Fibroblast of lung (primary cell): ENCODE data around the gene MYO7A. TPM values are rescaled to one million over a fixed set of nuclear protein-coding genes. Genes with fewer than 3 reads are reported as not detected.

Experiments
- DNase-seq, 2 donors: peaks; one replicate each; pipeline versions ENCODE4 v3.0.0 to v3.0.0-alpha.2; 2010; ENCODE audit warnings: low read depth in 2 of 2
- H2AFZ ChIP-seq: 2 replicates; pipeline ENCODE4 v1.5.1; 2012; ENCODE audit warnings: low read length, control low read depth, inconsistent platforms
- H3K27ac ChIP-seq: 2 replicates; pipeline ENCODE4 v1.5.1; 2011; ENCODE audit warnings: low read length, control low read depth; ENCODE audit not compliant: insufficient read depth
- H3K27me3 ChIP-seq: 2 replicates; pipeline ENCODE4 v1.5.1; 2011; ENCODE audit warnings: mild to moderate bottlenecking, low read length; ENCODE audit not compliant: control insufficient read depth, insufficient read depth
- H3K36me3 ChIP-seq: 2 replicates; pipeline ENCODE4 v1.5.1; 2011; ENCODE audit warnings: low read length; ENCODE audit not compliant: control insufficient read depth, insufficient read depth
- H3K4me1 ChIP-seq: 2 replicates; pipeline ENCODE4 v1.5.1; 2011; ENCODE audit warnings: low read length; ENCODE audit not compliant: control insufficient read depth, insufficient read depth; ENCODE audit errors: extremely low read depth
- H3K4me2 ChIP-seq: 2 replicates; pipeline ENCODE4 v1.5.1; 2011; ENCODE audit warnings: low read length, control low read depth; ENCODE audit not compliant: insufficient read depth; ENCODE audit errors: extremely low read depth
- H3K4me3 ChIP-seq, 4 experiments: fragments of 200-600 bp in 1 of 4; sonication (generic) in 1 of 4; replicated peaks in 1 of 4; 2 replicates each; pipeline ENCODE4 v1.5.1; 2011 to 2016; ENCODE audit warnings: low read length in 4 of 4, low read depth in 3 of 4, mild to moderate bottlenecking in 3 of 4, control low read depth in 2 of 4, inconsistent platforms in 1 of 4, mixed read lengths in 1 of 4; ENCODE audit not compliant: insufficient read depth in 1 of 4; ENCODE audit errors: control extremely low read depth in 1 of 4
- H3K79me2 ChIP-seq: 2 replicates; pipeline ENCODE4 v1.5.1; 2012; ENCODE audit warnings: mild to moderate bottlenecking, low read length, inconsistent platforms; ENCODE audit not compliant: control insufficient read depth, insufficient read depth
- H3K9ac ChIP-seq: 2 replicates; pipeline ENCODE4 v1.5.1; 2011; ENCODE audit warnings: mild to moderate bottlenecking, low read length, control low read depth; ENCODE audit not compliant: insufficient read depth
- H3K9me3 ChIP-seq: 2 replicates; pipeline ENCODE4 v1.5.1; 2012; ENCODE audit warnings: low read depth, low read length; ENCODE audit not compliant: control insufficient read depth, insufficient read depth
- H4K20me1 ChIP-seq: 2 replicates; pipeline ENCODE4 v1.5.1; 2011; ENCODE audit warnings: low read length; ENCODE audit not compliant: control insufficient read depth, insufficient read depth; ENCODE audit errors: extremely low read depth
- EZH2 ChIP-seq: IDR thresholded peaks from 2 replicates; pipeline ENCODE4 v1.5.1; 2012; ENCODE audit warnings: low read length, control low read depth, mild to moderate bottlenecking; ENCODE audit errors: missing control alignments
- polyA plus RNA-seq, 2 donors: library from polyadenylated mRNA; depleted of rRNA in 1 of 2; stranded (reverse) in 1 of 2; unstranded in 1 of 2; fragments of >200 nt; gene quantifications; 2 replicates each; pipeline ENCODE4 v1.2.1, GENCODE V29; 2011 to 2012; ENCODE audit warnings: missing spikeins in 1 of 2
- total RNA-seq: library from RNA; depleted of rRNA; stranded (reverse); fragments of >200 nt; gene quantifications from 2 replicates; pipeline ENCODE4 v1.2.1, GENCODE V29; 2014
- TF ChIP-seq, protein P1 (sequence below), 2 donors: IDR thresholded peaks in 1 of 2; conservative IDR thresholded peaks in 1 of 2; 1 replicate in 1 of 2; 2 replicates in 1 of 2; pipeline ENCODE4 v1.5.1; 2011 to 2012; ENCODE audit warnings: low read length in 2 of 2, control low read depth in 1 of 2, inconsistent platforms in 1 of 2, low read depth in 1 of 2, mild to moderate bottlenecking in 1 of 2

Gene MYO7A
- total and polyA plus RNA-seq, 2 donors (not counting 1 experiment from before 2014, with no cell fraction given): 0.01 to 0.33 TPM

DNA sequence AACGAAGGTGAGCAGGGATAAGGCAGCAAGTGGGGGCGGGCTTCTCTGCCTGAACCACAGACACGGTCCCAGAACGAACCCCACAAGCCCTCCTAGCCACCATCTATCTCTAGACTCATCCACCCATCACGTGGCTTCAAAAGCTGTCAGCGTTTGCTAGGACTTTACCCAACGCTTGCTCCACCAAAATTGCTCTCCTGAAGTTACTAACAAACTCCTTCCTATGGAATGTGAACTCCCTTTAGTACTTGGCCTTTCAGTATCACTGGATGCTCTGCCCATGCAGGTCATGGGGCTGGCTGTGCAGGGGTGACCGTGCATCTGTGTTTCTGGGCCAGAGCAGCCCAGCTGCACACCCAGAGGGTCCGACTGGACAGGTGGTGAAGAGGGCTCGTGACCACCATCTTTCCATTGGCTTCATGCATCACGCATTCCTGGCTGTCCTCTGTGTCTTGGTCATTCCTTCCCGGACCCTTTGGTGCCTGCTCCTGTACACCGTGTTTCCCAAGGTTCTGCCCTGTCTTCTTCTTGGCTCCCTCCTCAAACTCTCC, 85.1 kb downstream of the MYO7A start:
- DNase-seq: no peak

DNA sequence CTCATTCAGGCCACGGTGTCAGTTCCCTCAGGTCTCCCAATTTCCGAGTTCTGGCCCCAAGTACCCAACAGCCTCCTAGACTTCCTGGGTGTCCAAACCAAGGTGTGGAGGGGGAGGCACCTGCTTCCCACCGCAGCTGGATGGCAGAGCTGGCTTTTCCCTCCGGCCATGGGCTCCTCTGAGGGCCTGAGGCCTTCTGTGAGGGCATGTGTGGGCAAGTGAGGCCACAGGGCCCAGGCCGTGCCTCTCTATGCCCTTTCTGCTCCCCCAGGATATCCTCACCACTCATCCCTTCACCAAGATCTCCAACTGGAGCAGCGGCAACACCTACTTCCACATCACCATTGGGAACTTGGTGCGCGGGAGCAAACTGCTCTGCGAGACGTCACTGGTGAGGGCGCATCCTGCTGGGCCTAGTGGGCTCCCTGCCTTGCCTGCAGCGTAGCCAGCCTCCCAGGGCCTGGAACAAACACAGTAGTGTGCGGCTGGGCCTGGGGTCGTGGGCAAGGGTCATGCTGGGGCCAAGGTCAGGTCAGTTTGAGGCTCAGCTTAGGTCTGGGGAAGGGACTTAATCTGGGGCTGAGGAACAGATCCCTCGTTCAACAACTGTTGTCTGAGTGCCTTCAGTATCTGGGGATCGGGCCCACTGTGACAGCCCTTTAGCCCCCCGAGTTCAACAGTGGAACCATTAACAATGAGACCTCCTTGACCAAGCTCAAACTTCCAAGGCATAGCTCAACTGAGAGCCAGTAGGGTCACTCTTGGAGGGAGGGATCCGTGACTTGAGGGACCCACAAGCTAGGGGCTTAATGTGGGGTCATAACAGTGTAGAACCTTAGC, 85.8 kb downstream of the MYO7A start:
- no peaks in the 10 kb centered on the region for H3K9me3 ChIP-seq

More for the DNA sequence above, 85.1 kb downstream of the MYO7A start:
- no peak overlapping the region for H3K9ac ChIP-seq
- no peak overlapping the region for H3K4me2 ChIP-seq
- no peaks in the 10 kb centered on the region for H4K20me1 ChIP-seq
- H3K9me3 ChIP-seq: no peaks in the 10 kb centered on the region
- peaks cover 11% of the 10 kb centered on the region for H3K27me3 ChIP-seq
- H3K36me3 ChIP-seq: no peaks in the 10 kb centered on the region
- H2AFZ ChIP-seq: no peak overlapping the region
- no peak overlapping the region for H3K4me3 ChIP-seq
- no peaks in the 10 kb centered on the region for H3K79me2 ChIP-seq
- no peak overlapping the region for H3K27ac ChIP-seq
- H3K4me1 ChIP-seq: no peaks in the 10 kb centered on the region
- TF ChIP-seq, protein P1, sequence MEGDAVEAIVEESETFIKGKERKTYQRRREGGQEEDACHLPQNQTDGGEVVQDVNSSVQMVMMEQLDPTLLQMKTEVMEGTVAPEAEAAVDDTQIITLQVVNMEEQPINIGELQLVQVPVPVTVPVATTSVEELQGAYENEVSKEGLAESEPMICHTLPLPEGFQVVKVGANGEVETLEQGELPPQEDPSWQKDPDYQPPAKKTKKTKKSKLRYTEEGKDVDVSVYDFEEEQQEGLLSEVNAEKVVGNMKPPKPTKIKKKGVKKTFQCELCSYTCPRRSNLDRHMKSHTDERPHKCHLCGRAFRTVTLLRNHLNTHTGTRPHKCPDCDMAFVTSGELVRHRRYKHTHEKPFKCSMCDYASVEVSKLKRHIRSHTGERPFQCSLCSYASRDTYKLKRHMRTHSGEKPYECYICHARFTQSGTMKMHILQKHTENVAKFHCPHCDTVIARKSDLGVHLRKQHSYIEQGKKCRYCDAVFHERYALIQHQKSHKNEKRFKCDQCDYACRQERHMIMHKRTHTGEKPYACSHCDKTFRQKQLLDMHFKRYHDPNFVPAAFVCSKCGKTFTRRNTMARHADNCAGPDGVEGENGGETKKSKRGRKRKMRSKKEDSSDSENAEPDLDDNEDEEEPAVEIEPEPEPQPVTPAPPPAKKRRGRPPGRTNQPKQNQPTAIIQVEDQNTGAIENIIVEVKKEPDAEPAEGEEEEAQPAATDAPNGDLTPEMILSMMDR (conservative IDR thresholded peaks at IDR 0.05 in 1 of 2, IDR thresholded peaks at IDR 0.05 in 1 of 2; ENCODE audit: low read depth in 1 of 2, low read length in 2 of 2): no peak
- no peak for TF ChIP-seq EZH2

DNA sequence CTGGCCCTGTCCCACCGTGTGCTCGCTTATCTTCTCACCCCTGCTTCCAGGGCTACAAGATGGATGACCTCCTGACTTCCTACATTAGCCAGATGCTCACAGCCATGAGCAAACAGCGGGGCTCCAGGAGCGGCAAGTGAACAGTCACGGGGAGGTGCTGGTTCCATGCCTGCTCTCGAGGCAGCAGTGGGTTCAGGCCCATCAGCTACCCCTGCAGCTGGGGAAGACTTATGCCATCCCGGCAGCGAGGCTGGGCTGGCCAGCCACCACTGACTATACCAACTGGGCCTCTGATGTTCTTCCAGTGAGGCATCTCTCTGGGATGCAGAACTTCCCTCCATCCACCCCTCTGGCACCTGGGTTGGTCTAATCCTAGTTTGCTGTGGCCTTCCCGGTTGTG, 86.5 kb downstream of the MYO7A start:
- Histone ChIP-seq H3K36me3 (no peaks in the 10 kb centered on the region), H3K27ac (no peak overlapping the region), H3K4me2 (no peak overlapping the region), H3K27me3 (peaks cover 11% of the 10 kb centered on the region), H2AFZ (no peak overlapping the region), H3K79me2 (no peaks in the 10 kb centered on the region), H3K9ac (no peak overlapping the region), H4K20me1 (no peaks in the 10 kb centered on the region), H3K9me3 (no peaks in the 10 kb centered on the region), H3K4me1 (no peaks in the 10 kb centered on the region), H3K4me3 (no peak overlapping the region)
- TF ChIP-seq EZH2: no peak
- TF ChIP-seq, protein P1 (conservative IDR thresholded peaks at IDR 0.05 in 1 of 2, IDR thresholded peaks at IDR 0.05 in 1 of 2; ENCODE audit: low read depth in 1 of 2, low read length in 2 of 2): no peak
- no peak for DNase-seq

More for the DNA sequence above, 85.8 kb downstream of the MYO7A start:
- Histone ChIP-seq H3K79me2 (no peaks in the 10 kb centered on the region), H3K4me2 (no peak overlapping the region), H2AFZ (no peak overlapping the region), H3K27ac (no peak overlapping the region), H3K4me3 (no peak overlapping the region), H3K9ac (no peak overlapping the region), H4K20me1 (no peaks in the 10 kb centered on the region), H3K4me1 (no peaks in the 10 kb centered on the region), H3K27me3 (peaks cover 11% of the 10 kb centered on the region), H3K36me3 (no peaks in the 10 kb centered on the region)
- DNase-seq: no peak
- no peak for TF ChIP-seq EZH2
- TF ChIP-seq, protein P1 (conservative IDR thresholded peaks at IDR 0.05 in 1 of 2, IDR thresholded peaks at IDR 0.05 in 1 of 2; ENCODE audit: low read depth in 1 of 2, low read length in 2 of 2): no peak
